Glomerular visceral epithelial cell (primary cell): ENCODE data around the gene GIGYF2.
A peak's percentile ranks its signal among the peaks of the same experiment; 100 is the strongest.

Source experiments
- DNase-seq: peaks from one replicate; pipeline ENCODE4 v3.0.0-alpha.2; 2016; ENCODE audit errors: extremely low spot score

Gene GIGYF2

GRCh38 chr2:232863996-232864395 lies 166.9 kb downstream of the GIGYF2 start:
- no peak for DNase-seq

DNA sequence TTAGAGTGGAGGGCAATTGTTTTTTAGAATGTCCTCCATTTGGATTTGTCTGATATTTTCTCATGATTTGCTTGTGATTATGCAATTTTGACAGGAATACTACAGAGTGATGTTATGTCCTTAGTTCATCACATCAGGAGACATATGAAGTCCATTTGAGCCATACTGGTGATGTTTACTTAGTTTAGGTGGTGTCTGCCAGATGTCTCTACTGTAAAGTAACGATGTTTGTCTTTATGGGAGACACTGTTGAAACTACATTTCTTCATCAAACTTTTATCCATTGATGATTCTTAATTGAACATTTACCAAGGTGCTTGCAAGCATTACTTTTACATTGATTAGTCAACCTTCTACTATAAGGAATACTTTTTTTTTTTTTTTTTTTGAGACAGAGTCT lies 168.0 kb downstream of the GIGYF2 start:
- no peak for DNase-seq

DNA sequence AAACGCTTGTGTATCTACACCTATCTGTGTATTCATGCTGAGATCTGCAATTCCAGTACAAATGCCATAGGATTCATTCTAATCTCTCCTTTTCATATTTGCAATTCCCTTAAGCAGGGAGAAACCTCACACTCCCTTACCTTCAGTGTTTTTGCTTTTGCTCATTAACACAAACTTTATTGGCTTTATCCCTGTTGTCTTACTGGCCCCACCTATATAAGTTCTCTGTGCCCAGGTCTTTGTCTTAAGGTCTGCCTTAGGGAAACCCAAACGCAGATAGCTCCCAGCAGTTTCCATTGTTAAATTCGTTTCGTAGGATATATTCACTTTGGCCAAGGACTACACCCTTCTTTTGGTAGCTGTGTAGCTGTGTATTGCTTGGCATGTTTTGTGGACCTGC lies 169.0 kb downstream of the GIGYF2 start:
- DNase-seq, result no peak

DNA sequence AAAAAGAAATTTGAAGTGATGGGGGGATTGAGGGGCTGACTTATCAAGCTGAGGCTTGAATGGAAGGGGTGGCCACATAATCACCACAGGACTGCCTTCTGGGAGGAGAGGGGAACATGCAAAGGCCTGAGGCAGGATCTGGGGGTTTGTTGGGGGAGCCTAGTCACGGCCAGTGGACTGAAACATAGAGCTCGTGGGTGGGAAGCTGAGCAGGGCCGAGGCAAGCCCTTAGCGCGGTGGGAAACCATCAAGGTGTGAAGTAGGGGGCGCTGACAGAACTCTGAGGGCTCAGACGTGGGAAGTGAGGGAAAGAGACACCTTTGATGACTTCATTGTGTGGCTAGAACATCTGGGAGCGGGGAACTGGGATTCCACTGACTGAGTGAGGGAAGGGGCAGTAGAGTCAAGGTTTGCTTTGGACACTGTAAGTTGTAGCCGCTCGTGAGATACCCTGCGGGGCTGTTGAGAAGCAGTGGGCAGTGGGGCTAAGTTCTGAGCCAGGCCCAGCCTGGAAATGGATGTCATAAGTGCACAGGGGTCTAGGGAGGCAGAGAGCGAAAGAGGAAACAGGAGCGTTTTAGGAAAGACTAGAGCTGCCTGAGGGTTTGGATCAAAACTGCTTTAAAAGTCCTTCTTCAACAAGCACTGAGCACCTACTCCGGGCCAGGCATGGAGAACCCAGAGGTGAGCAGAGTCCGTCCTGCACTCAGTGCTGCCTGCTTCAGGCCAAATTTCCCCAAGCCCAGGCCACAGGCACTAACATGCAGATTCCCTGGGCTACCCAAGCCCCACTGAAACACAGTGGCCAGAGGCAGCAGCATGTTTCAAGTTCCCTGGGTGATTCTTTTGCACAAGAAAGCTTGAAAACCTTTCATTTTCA lies 172.2 kb downstream of the GIGYF2 start:
- DNase-seq, result no peak

DNA sequence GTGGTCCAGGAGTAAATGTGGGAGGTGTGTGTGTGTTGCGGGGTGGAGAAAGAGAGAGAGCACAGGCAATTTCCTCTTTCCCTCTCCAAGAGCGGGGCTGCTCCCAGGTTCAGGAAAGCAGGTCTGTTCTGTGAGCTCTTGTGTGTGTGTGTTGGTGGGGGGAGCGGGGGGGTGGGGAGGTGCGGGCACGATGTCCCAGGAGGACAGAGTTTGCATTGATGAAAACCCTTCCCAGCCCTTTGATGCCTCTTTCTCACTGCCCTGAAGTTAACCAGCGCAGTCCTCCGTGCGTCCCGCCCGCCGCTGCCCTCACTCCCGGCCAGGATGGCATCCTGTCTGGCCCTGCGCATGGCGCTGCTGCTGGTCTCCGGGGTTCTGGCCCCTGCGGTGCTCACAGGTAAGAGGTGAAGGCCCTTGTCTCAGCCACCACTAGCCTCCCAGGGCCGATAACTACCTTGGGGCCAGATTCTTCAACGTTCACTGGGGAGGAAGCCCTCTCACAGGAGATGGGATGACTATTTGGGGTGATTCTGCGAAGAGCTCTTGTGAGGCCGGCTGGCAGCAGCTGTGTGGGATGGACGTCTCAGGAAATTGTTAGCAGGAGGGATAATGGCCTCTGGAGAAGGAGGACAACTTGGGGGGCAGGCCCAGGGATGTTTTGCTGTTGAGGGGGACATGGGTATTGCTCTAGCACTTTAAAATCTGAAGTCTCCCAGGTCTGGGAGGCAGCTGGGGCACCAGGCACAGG lies 173.1 kb downstream of the GIGYF2 start, which contains the start of gene SNORC:
Gene SNORC, plus strand, starts transcription at position 247 of the 748 bp plus-strand sequence. Its CDS starts 78 bp downstream, at position 325.
- no peak for DNase-seq

DNA sequence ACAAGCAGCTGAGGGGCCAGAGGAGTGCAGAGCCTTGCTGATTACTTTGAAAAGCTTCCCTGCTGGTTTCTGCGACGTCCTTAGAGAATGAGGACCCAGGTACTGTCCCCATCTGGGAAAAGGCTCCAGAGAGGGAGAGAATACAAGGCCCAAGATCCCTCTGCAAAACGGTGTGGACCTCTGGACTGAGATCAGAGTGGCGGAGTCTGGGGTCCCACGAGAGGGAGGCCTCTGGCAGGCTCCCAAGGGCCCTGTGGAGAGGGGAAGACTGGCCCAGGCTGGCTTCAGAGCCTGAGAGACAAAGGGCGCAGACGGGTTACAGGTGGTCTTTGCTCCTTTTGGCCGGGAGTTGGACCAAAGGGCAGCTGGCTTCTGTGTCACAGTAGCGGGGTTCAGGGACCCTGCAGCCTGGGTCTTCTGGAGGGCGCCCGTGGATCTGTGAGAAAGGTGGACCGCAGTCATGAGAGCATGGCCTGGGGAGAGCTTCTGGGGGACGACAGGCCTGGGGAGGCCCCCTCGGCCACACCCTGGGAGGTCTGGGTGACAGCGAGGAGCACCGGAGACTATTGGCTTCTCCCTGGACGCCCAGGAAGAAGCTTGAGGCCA lies 173.7 kb downstream of the GIGYF2 start:
- no peak for DNase-seq

DNA sequence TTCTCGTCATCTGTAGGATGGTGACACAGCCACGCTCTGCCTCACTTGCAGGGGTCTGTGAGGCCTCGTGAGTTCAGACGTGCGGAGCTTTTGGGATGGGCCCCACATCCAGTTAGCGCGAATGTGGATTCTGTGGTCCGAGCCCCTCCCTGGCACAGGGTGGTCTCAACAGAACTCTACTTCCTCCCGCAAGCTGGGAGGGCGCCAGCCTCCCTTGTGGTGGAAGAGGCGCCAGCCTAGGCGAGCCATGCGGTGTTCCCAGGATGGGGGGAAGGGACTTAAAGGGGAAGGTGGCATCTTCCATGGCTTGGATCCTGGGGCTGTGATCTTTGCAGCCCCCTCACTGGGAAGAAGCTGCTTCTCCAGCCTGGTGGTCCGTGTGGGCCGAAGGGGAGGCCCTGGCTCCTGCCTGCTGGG lies 174.3 kb downstream of the GIGYF2 start:
- DNase-seq, result no peak

GRCh38 chr2:232871835-232872736 lies 175.0 kb downstream of the GIGYF2 start:
- DNase-seq, result no peak

GRCh38 chr2:232872826-232873225 lies 175.7 kb downstream of the GIGYF2 start:
- DNase-seq, result no peak

GRCh38 chr2:232873292-232873908 lies 176.3 kb downstream of the GIGYF2 start:
- DNase-seq, result no peak

- DNase-seq, result no peak
Observed at GRCh38 chr2:232873909-232874641, 176.9 kb downstream of the GIGYF2 start.

GRCh38 chr2:232874677-232875223 lies 177.6 kb downstream of the GIGYF2 start:
- DNase-seq, result no peak

DNA sequence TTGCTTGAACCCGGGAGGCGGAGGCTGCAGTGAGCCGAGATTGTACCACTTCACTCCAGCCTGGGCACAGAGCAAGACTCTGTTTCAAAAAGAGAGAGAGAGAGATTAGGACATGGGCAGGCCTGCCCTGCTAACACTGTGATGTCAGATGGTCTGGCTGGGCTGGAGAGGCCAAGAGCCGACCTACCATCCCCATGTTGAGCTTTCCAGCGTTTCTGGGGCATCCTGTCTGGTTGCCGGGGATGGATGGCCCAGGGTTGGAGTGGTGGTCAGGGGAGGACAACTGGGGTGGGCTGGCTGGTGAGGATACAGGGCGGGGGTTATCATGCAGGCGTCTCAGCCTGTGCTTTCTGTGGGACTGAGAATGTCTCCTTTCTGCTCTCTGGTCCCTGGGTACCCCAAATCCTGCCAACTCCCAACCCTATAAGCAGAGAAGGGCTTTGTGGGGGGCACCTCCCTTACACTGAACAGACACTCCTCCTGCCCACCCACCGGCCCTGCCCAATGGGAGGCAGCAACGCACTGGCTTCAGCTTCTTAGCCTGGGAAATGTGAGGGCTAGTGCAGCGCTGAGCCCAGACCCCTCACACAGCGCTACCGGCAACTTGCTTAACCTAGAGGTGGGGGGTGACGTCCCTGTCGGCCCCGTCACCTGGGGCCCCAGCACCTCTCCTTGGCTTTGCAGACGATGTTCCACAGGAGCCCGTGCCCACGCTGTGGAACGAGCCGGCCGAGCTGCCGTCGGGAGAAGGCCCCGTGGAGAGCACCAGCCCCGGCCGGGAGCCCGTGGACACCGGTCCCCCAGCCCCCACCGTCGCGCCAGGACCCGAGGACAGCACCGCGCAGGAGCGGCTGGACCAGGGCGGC lies 178.4 kb downstream of the GIGYF2 start:
- no peak for DNase-seq

- peak; percentile 14 for DNase-seq
Observed at GRCh38 chr2:232876161-232876977, 179.2 kb downstream of the GIGYF2 start.

DNA sequence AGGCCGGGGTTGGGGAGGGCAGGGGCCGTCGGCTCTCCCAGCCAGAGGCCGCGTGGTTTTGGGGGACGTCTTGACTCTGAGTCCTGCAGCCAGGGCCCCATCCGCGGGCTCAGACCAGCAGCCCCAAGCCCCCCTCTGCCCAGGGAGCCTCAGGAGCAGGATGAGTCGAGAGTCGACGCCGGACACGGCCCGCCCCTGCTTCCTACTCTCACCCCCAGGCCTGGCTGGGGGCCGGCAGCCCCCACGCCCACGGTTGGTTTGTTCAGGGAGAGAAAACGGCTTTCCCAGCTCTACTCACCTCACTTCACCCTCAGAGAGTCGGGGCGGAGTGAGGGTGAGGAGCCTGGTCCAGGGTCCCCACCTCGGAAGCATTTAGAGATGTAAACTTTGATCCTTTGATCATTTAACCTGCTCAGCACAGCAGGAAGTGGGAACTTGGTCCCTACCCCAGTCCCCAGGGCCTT lies 179.9 kb downstream of the GIGYF2 start:
- DNase-seq, result no peak

- DNase-seq, result no peak
Observed at GRCh38 chr2:232877940-232878511, 180.9 kb downstream of the GIGYF2 start.

- no peak for DNase-seq
Observed at GRCh38 chr2:232878855-232879617, 181.9 kb downstream of the GIGYF2 start.
